MCF 10A (cell line): ENCODE data around the gene LRMDA. TPM values are rescaled to one million over a fixed set of nuclear protein-coding genes. Genes with fewer than 3 reads are reported as not detected.

Experiments used
- BruUV-seq: library from RNA; stranded (reverse); fragments of 400-500 nt; replicated peaks from 2 replicates; lab custom pipeline; 2021; lab: Mats Ljungman, UMichigan
- CTCF ChIA-PET: fragments of 300-600 bp; sonication (Branson Sonifier 250); formaldehyde crosslinking; extraction: SDS; loops from one replicate; lab custom pipeline; 2021; ENCODE audit warnings: antibody characterized with exemption, inconsistent platforms; lab: Yijun Ruan, JAX
- POLR2A ChIA-PET: fragments of 300-600, 350-650 bp; sonication (Branson Sonifier 250); formaldehyde crosslinking; extraction: SDS; loops from one replicate; lab custom pipeline; 2020; ENCODE audit warnings: antibody characterized with exemption, inconsistent platforms; lab: Yijun Ruan, JAX
- DNase-seq: peaks from one replicate; pipeline ENCODE4 v3.0.0-alpha.2; 2018; ENCODE audit not compliant: unreplicated experiment
- H3K27ac Mint-ChIP-seq: one replicate; pipeline ENCODE4 v1.8.0; 2022; ENCODE audit warnings: mild to moderate bottlenecking, low read depth, mixed read lengths; ENCODE audit not compliant: unreplicated experiment
- H3K27me3 Mint-ChIP-seq: one replicate; pipeline ENCODE4 v1.8.0; 2022; ENCODE audit warnings: mixed read lengths; ENCODE audit not compliant: insufficient read depth, unreplicated experiment
- H3K36me3 Mint-ChIP-seq: one replicate; pipeline ENCODE4 v1.8.0; 2022; ENCODE audit warnings: mild to moderate bottlenecking, moderate library complexity, mixed read lengths; ENCODE audit not compliant: insufficient read depth, unreplicated experiment
- H3K4me1 Mint-ChIP-seq: one replicate; pipeline ENCODE4 v1.8.0; 2022; ENCODE audit warnings: mixed read lengths; ENCODE audit not compliant: insufficient read depth, unreplicated experiment
- H3K4me3 Mint-ChIP-seq: one replicate; pipeline ENCODE4 v1.8.0; 2022; ENCODE audit warnings: mild to moderate bottlenecking, moderate library complexity, mixed read lengths; ENCODE audit not compliant: unreplicated experiment
- H3K9me3 Mint-ChIP-seq: one replicate; pipeline ENCODE4 v1.8.0; 2022; ENCODE audit warnings: mixed read lengths; ENCODE audit not compliant: unreplicated experiment
- intact Hi-C: fragments of 100-400 bp; cut with micrococcal nuclease; formaldehyde crosslinking; loops from 2 replicates; pipeline ENCODE4 v1.14.1; 2022
- total RNA-seq: library from RNA; stranded (reverse); gene quantifications from 2 replicates; pipeline ENCODE4 v1.2.3, GENCODE V29; 2022
- TF ChIP-seq, protein P1 (sequence below): fragments of 200-600 bp; IDR thresholded peaks from one replicate; pipeline ENCODE4 v1.8.0; 2022; ENCODE audit warnings: antibody characterized with exemption, mild to moderate bottlenecking; ENCODE audit not compliant: unreplicated experiment

LRMDA gene
- total RNA-seq, 1 experiment from 2014 or later, result not detected

GRCh38 chr10:76068856-76069255 lies 637.4 kb downstream of the LRMDA start:
- POLR2A ChIA-PET, result no interaction called here
- Mint-ChIP-seq H3K27ac (no peak overlapping the region), H3K4me1 (no peaks in the 10 kb centered on the region), H3K36me3 (no peaks in the 10 kb centered on the region), H3K9me3 (peaks cover 7% of the 10 kb centered on the region), H3K27me3 (no peaks in the 10 kb centered on the region), H3K4me3 (no peak overlapping the region)
- CTCF ChIA-PET, result no interaction called here
- DNase-seq, result no peak
- BruUV-seq, result no TSS peak
- intact Hi-C loops, result no loop called here
- TF ChIP-seq, protein P1, sequence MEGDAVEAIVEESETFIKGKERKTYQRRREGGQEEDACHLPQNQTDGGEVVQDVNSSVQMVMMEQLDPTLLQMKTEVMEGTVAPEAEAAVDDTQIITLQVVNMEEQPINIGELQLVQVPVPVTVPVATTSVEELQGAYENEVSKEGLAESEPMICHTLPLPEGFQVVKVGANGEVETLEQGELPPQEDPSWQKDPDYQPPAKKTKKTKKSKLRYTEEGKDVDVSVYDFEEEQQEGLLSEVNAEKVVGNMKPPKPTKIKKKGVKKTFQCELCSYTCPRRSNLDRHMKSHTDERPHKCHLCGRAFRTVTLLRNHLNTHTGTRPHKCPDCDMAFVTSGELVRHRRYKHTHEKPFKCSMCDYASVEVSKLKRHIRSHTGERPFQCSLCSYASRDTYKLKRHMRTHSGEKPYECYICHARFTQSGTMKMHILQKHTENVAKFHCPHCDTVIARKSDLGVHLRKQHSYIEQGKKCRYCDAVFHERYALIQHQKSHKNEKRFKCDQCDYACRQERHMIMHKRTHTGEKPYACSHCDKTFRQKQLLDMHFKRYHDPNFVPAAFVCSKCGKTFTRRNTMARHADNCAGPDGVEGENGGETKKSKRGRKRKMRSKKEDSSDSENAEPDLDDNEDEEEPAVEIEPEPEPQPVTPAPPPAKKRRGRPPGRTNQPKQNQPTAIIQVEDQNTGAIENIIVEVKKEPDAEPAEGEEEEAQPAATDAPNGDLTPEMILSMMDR, result no peak

DNA sequence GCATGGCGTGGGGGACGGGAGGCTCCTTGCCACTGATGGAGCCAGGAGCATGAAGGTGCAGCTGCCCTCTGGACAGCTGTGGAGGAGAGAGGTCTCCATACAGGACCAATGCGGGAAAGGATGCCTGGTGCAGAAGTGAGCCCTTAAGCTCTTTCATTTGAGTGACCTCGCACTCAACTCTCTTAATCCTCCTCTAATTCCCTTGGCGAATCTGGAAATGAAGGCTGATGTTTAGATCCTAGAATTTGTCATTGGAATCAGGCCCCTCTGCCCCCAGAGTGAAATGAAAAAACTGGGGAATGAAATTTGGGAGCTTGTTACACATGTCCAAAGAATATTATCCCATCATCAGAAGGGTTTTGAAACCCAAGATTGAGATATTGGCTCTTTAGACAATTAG lies 639.5 kb downstream of the LRMDA start:
- no peak for DNase-seq
- peaks cover 7% of the 10 kb centered on the region for H3K9me3 Mint-ChIP-seq
- no peaks in the 10 kb centered on the region for H3K27me3 Mint-ChIP-seq
- POLR2A ChIA-PET, result interaction anchor here (0.5 kb wide), 1 partner anchor 742 kb away, joined by 4 read pairs; no protein-coding TSS in a partner anchor
- no peak overlapping the region for H3K4me3 Mint-ChIP-seq
- no peaks in the 10 kb centered on the region for H3K4me1 Mint-ChIP-seq
- TF ChIP-seq, protein P1, result no peak
- CTCF ChIA-PET, result interaction anchor here (0.9 kb wide), 1 partner anchor 13 kb away, joined by 3 read pairs; no protein-coding TSS in a partner anchor
- intact Hi-C loops, result no loop called here
- no TSS peak for BruUV-seq
- H3K27ac Mint-ChIP-seq, result no peak overlapping the region
- no peaks in the 10 kb centered on the region for H3K36me3 Mint-ChIP-seq

DNA sequence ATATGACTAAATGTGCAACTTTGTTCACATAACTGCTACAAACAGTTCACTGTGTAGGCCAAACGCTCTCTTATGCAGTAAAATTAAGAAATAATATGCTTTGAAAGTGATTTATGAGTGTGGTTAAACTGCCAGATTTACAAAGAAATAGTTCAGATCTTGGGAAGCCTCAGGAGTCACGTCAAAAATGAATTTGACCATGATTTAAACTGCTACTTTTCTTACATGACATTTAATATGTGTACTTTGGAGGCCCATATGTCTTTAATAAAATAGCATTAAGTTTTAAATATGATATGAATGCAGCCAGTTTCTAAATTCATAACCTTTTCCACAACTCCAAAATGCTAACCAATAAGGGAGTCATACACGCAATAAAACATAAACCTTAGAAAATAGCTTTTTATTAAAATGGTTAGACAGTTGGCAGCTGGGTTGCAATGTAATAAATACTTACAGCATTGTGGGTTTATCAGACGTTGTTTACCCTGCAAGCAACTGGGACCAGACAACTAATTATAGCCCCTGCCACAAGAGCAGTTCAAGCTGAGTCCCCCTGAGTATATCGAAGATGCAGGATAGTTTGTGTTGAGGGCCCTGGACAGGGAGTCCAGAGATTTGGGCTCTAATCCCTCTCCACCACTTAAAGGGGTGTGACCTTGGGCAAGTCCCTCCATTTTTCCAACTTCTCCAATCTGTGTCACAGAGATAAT lies 640.4 kb downstream of the LRMDA start:
- Mint-ChIP-seq H3K27ac (no peak overlapping the region), H3K4me1 (no peaks in the 10 kb centered on the region)
- TF ChIP-seq, protein P1, result no peak

GRCh38 chr10:76072384-76072783 lies 641.0 kb downstream of the LRMDA start:
- no peak overlapping the region for H3K27ac Mint-ChIP-seq
- H3K4me1 Mint-ChIP-seq, result no peaks in the 10 kb centered on the region
- H3K27me3 Mint-ChIP-seq, result no peaks in the 10 kb centered on the region
- CTCF ChIA-PET, result no interaction called here
- H3K36me3 Mint-ChIP-seq, result no peaks in the 10 kb centered on the region
- no peak overlapping the region for H3K4me3 Mint-ChIP-seq
- peaks cover 7% of the 10 kb centered on the region for H3K9me3 Mint-ChIP-seq
- BruUV-seq, result no TSS peak
- TF ChIP-seq, protein P1, result no peak
- POLR2A ChIA-PET, result interaction anchor here (0.6 kb wide), 1 partner anchor 1882 kb away, joined by 3 read pairs; no protein-coding TSS in a partner anchor
- intact Hi-C loops, result no loop called here
- DNase-seq, result no peak

More for the DNA sequence above, 640.4 kb downstream of the LRMDA start:
- no peak for DNase-seq
- H3K4me3 Mint-ChIP-seq, result no peak overlapping the region
- POLR2A ChIA-PET, result interaction anchor here (0.6 kb wide), 1 partner anchor 1882 kb away, joined by 3 read pairs; no protein-coding TSS in a partner anchor
- CTCF ChIA-PET, result interaction anchor here (0.9 kb wide), 1 partner anchor 12 kb away, joined by 3 read pairs; no protein-coding TSS in a partner anchor
- H3K27me3 Mint-ChIP-seq, result no peaks in the 10 kb centered on the region
- no peaks in the 10 kb centered on the region for H3K36me3 Mint-ChIP-seq
- intact Hi-C loops, result no loop called here
- no TSS peak for BruUV-seq
- H3K9me3 Mint-ChIP-seq, result peaks cover 7% of the 10 kb centered on the region
